ENCODE results near the gene IPMK. TPM values are rescaled to one million over a fixed set of nuclear protein-coding genes. Genes with fewer than 3 reads are reported as not detected.
"Not testable (repeated sequence)": the region's sequence is repeated elsewhere in the genome, so short reads cannot be mapped to it uniquely, and the experiment has no call there.

IPMK gene
- total RNA-seq, 4 donors from 2014 or later, result 3.0 to 8.2 (median 5.6) TPM

GRCh38 chr10:58171146-58171545 is 96.5 kb downstream of the IPMK start:
- no peak for DNase-seq
- intact Hi-C loops (cut with DNase I; ENCODE audit: low total_unique reads) (no loop called here), in situ Hi-C loops (cut with MboI; ENCODE audit: low sequenced_read_pairs in 4 of 4) (loop anchor here in 1 of 4 donors (25.0 kb wide), 1 partner anchor 241 kb away; no protein-coding TSS in a partner anchor)
- no peak for ATAC-seq
- Histone ChIP-seq H3K36me3 (no peaks in the 10 kb centered on the region), H3K27me3 (no peaks in the 10 kb centered on the region), H3K27ac (no peak overlapping the region), H3K4me3 (no peak overlapping the region), H3K4me1 (no peaks in the 10 kb centered on the region), H3K9me3 (no peaks in the 10 kb centered on the region)
- TF ChIP-seq, protein P1, sequence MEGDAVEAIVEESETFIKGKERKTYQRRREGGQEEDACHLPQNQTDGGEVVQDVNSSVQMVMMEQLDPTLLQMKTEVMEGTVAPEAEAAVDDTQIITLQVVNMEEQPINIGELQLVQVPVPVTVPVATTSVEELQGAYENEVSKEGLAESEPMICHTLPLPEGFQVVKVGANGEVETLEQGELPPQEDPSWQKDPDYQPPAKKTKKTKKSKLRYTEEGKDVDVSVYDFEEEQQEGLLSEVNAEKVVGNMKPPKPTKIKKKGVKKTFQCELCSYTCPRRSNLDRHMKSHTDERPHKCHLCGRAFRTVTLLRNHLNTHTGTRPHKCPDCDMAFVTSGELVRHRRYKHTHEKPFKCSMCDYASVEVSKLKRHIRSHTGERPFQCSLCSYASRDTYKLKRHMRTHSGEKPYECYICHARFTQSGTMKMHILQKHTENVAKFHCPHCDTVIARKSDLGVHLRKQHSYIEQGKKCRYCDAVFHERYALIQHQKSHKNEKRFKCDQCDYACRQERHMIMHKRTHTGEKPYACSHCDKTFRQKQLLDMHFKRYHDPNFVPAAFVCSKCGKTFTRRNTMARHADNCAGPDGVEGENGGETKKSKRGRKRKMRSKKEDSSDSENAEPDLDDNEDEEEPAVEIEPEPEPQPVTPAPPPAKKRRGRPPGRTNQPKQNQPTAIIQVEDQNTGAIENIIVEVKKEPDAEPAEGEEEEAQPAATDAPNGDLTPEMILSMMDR (IDR thresholded peaks at IDR 0.05 in 4 of 5, conservative IDR thresholded peaks at IDR 0.05 in 1 of 5), result no peak
- no peak for TF ChIP-seq POLR2A (IDR thresholded peaks at IDR 0.05)

GRCh38 chr10:58164517-58164916 is 103.2 kb downstream of the IPMK start:
- no peak overlapping the region for H3K4me3 ChIP-seq
- in situ Hi-C loops (cut with MboI; ENCODE audit: low sequenced_read_pairs in 4 of 4), result loop anchor here in 1 of 4 donors (25.0 kb wide), 1 partner anchor 248 kb away; no protein-coding TSS in a partner anchor
- no peaks in the 10 kb centered on the region for H3K9me3 ChIP-seq
- TF ChIP-seq, protein P1 (IDR thresholded peaks at IDR 0.05 in 4 of 5, conservative IDR thresholded peaks at IDR 0.05 in 1 of 5), result no peak
- no peak for TF ChIP-seq POLR2A (IDR thresholded peaks at IDR 0.05)
- DNase-seq (no peak), ATAC-seq (no peak)
- intact Hi-C loops (cut with DNase I; ENCODE audit: low total_unique reads), result no loop called here
- no peaks in the 10 kb centered on the region for H3K27me3 ChIP-seq
- H3K27ac ChIP-seq, result no peak overlapping the region
- no peaks in the 10 kb centered on the region for H3K4me1 ChIP-seq
- no peaks in the 10 kb centered on the region for H3K36me3 ChIP-seq

DNA sequence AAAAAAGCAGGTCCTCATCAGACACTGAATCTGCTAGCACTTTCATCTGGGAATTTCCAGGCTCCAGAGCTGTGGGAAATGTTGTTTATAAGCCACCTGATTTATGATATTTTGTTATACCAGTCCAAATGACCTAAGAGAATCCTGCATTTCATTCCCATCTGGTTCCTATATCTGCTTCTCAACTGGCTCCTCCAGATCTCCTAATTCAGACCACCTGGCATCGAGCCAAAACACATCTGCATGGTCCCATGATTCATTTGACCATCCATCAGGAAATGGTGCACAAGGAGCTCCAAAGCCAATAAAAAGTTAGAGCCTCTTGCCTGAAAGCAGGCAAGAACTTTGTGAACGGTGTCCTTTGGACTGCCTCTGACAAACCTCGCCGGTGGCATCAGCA is 108.9 kb downstream of the IPMK start:
- no peak overlapping the region for H3K4me3 ChIP-seq
- TF ChIP-seq, protein P1 (IDR thresholded peaks at IDR 0.05 in 4 of 5, conservative IDR thresholded peaks at IDR 0.05 in 1 of 5), result no peak
- TF ChIP-seq POLR2A (IDR thresholded peaks at IDR 0.05), result no peak
- in situ Hi-C loops (cut with MboI; ENCODE audit: low sequenced_read_pairs in 4 of 4), result loop anchor here in 1 of 4 donors (25.0 kb wide), 1 partner anchor 253 kb away; no protein-coding TSS in a partner anchor
- H3K27ac ChIP-seq, result no peak overlapping the region
- no peaks in the 10 kb centered on the region for H3K4me1 ChIP-seq
- H3K27me3 ChIP-seq, result no peaks in the 10 kb centered on the region
- H3K36me3 ChIP-seq, result no peaks in the 10 kb centered on the region
- intact Hi-C loops (cut with DNase I; ENCODE audit: low total_unique reads), result no loop called here
- no peak for ATAC-seq
- H3K9me3 ChIP-seq, result no peaks in the 10 kb centered on the region
- DNase-seq, result no peak

GRCh38 chr10:58157076-58157766 is 110.5 kb downstream of the IPMK start:
- Histone ChIP-seq H3K36me3 (no peaks in the 10 kb centered on the region), H3K4me1 (no peaks in the 10 kb centered on the region), H3K4me3 (no peak overlapping the region), H3K9me3 (no peaks in the 10 kb centered on the region), H3K27me3 (no peaks in the 10 kb centered on the region), H3K27ac (no peak overlapping the region)
- DNase-seq (no peak), ATAC-seq (no peak)
- TF ChIP-seq, protein P1 (IDR thresholded peaks at IDR 0.05 in 4 of 5, conservative IDR thresholded peaks at IDR 0.05 in 1 of 5), result no peak
- no peak for TF ChIP-seq POLR2A (IDR thresholded peaks at IDR 0.05)
- intact Hi-C loops (cut with DNase I; ENCODE audit: low total_unique reads) (no loop called here), in situ Hi-C loops (cut with MboI; ENCODE audit: low sequenced_read_pairs in 4 of 4) (loop anchor here in 1 of 4 donors (25.0 kb wide), 1 partner anchor 255 kb away; no protein-coding TSS in a partner anchor)

DNA sequence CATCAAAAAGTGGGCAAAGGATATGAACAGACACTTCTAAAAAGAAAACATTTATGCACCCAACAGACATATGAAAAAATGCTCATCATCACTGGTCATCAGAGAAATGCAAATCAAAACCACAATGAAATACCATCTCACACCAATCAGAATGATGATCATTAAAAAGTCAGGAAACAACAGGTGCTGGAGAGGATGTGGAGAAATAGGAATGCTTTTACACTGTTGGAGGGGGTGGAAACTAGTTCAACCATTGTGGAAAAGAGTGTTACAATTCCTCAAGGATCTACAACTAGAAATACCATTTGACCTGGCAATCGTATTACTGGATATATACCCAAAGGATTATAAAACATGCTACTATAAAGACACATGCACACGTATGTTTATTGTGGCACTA is 111.8 kb downstream of the IPMK start:
- DNase-seq; H3K4me1 ChIP-seq; intact Hi-C loops (cut with DNase I; ENCODE audit: low total_unique reads); ATAC-seq; H3K36me3 ChIP-seq; H3K4me3 ChIP-seq; H3K27me3 ChIP-seq; H3K27ac ChIP-seq; H3K9me3 ChIP-seq: not testable (repeated sequence)
- in situ Hi-C loops (cut with MboI; ENCODE audit: low sequenced_read_pairs in 4 of 4), result loop anchor here in 1 of 4 donors (25.0 kb wide), 1 partner anchor 256 kb away; no protein-coding TSS in a partner anchor

Measured in gastrocnemius medialis (tissue), 4 donors.